Fibroblast of lung (primary cell): Measurements from ENCODE around the gene SLC52A1. TPM values are rescaled to one million over a fixed set of nuclear protein-coding genes. Genes with fewer than 3 reads are reported as not detected.

Source experiments
- DNase-seq, 2 donors: peaks; one replicate each; pipeline versions ENCODE4 v3.0.0 to v3.0.0-alpha.2; 2010; ENCODE audit warnings: low read depth in 2 of 2
- H2AFZ ChIP-seq: 2 replicates; pipeline ENCODE4 v1.5.1; 2012; ENCODE audit warnings: low read length, control low read depth, inconsistent platforms
- H3K27ac ChIP-seq: 2 replicates; pipeline ENCODE4 v1.5.1; 2011; ENCODE audit warnings: low read length, control low read depth; ENCODE audit not compliant: insufficient read depth
- H3K27me3 ChIP-seq: 2 replicates; pipeline ENCODE4 v1.5.1; 2011; ENCODE audit warnings: mild to moderate bottlenecking, low read length; ENCODE audit not compliant: control insufficient read depth, insufficient read depth
- H3K36me3 ChIP-seq: 2 replicates; pipeline ENCODE4 v1.5.1; 2011; ENCODE audit warnings: low read length; ENCODE audit not compliant: control insufficient read depth, insufficient read depth
- H3K4me1 ChIP-seq: 2 replicates; pipeline ENCODE4 v1.5.1; 2011; ENCODE audit warnings: low read length; ENCODE audit not compliant: control insufficient read depth, insufficient read depth; ENCODE audit errors: extremely low read depth
- H3K4me2 ChIP-seq: 2 replicates; pipeline ENCODE4 v1.5.1; 2011; ENCODE audit warnings: low read length, control low read depth; ENCODE audit not compliant: insufficient read depth; ENCODE audit errors: extremely low read depth
- H3K4me3 ChIP-seq, 4 experiments: fragments of 200-600 bp in 1 of 4; sonication (generic) in 1 of 4; replicated peaks in 1 of 4; 2 replicates each; pipeline ENCODE4 v1.5.1; 2011 to 2016; ENCODE audit warnings: low read length in 4 of 4, low read depth in 3 of 4, mild to moderate bottlenecking in 3 of 4, control low read depth in 2 of 4, inconsistent platforms in 1 of 4, mixed read lengths in 1 of 4; ENCODE audit not compliant: insufficient read depth in 1 of 4; ENCODE audit errors: control extremely low read depth in 1 of 4
- H3K79me2 ChIP-seq: 2 replicates; pipeline ENCODE4 v1.5.1; 2012; ENCODE audit warnings: mild to moderate bottlenecking, low read length, inconsistent platforms; ENCODE audit not compliant: control insufficient read depth, insufficient read depth
- H3K9ac ChIP-seq: 2 replicates; pipeline ENCODE4 v1.5.1; 2011; ENCODE audit warnings: mild to moderate bottlenecking, low read length, control low read depth; ENCODE audit not compliant: insufficient read depth
- H3K9me3 ChIP-seq: 2 replicates; pipeline ENCODE4 v1.5.1; 2012; ENCODE audit warnings: low read depth, low read length; ENCODE audit not compliant: control insufficient read depth, insufficient read depth
- H4K20me1 ChIP-seq: 2 replicates; pipeline ENCODE4 v1.5.1; 2011; ENCODE audit warnings: low read length; ENCODE audit not compliant: control insufficient read depth, insufficient read depth; ENCODE audit errors: extremely low read depth
- EZH2 ChIP-seq: IDR thresholded peaks from 2 replicates; pipeline ENCODE4 v1.5.1; 2012; ENCODE audit warnings: low read length, control low read depth, mild to moderate bottlenecking; ENCODE audit errors: missing control alignments
- polyA plus RNA-seq, 2 donors: library from polyadenylated mRNA; depleted of rRNA in 1 of 2; stranded (reverse) in 1 of 2; unstranded in 1 of 2; fragments of >200 nt; gene quantifications; 2 replicates each; pipeline ENCODE4 v1.2.1, GENCODE V29; 2011 to 2012; ENCODE audit warnings: missing spikeins in 1 of 2
- total RNA-seq: library from RNA; depleted of rRNA; stranded (reverse); fragments of >200 nt; gene quantifications from 2 replicates; pipeline ENCODE4 v1.2.1, GENCODE V29; 2014
- TF ChIP-seq, protein P1 (sequence below), 2 donors: IDR thresholded peaks in 1 of 2; conservative IDR thresholded peaks in 1 of 2; 1 replicate in 1 of 2; 2 replicates in 1 of 2; pipeline ENCODE4 v1.5.1; 2011 to 2012; ENCODE audit warnings: low read length in 2 of 2, control low read depth in 1 of 2, inconsistent platforms in 1 of 2, low read depth in 1 of 2, mild to moderate bottlenecking in 1 of 2

Gene SLC52A1
- total and polyA plus RNA-seq, 2 donors (not counting 1 experiment from before 2014, with no cell fraction given): 0.66 TPM; not detected in 1

- H3K4me2 ChIP-seq: no peak overlapping the region
- peak in 1 of 2 donors; percentile 67 for DNase-seq
- H3K27me3 ChIP-seq: no peaks in the 10 kb centered on the region
- no peak overlapping the region for H2AFZ ChIP-seq
- no peaks in the 10 kb centered on the region for H3K9me3 ChIP-seq
- H3K36me3 ChIP-seq: no peaks in the 10 kb centered on the region
- peaks cover 4% of the 10 kb centered on the region for H3K4me1 ChIP-seq
- no peaks in the 10 kb centered on the region for H3K79me2 ChIP-seq
- TF ChIP-seq EZH2: no peak
- TF ChIP-seq, protein P1, sequence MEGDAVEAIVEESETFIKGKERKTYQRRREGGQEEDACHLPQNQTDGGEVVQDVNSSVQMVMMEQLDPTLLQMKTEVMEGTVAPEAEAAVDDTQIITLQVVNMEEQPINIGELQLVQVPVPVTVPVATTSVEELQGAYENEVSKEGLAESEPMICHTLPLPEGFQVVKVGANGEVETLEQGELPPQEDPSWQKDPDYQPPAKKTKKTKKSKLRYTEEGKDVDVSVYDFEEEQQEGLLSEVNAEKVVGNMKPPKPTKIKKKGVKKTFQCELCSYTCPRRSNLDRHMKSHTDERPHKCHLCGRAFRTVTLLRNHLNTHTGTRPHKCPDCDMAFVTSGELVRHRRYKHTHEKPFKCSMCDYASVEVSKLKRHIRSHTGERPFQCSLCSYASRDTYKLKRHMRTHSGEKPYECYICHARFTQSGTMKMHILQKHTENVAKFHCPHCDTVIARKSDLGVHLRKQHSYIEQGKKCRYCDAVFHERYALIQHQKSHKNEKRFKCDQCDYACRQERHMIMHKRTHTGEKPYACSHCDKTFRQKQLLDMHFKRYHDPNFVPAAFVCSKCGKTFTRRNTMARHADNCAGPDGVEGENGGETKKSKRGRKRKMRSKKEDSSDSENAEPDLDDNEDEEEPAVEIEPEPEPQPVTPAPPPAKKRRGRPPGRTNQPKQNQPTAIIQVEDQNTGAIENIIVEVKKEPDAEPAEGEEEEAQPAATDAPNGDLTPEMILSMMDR (conservative IDR thresholded peaks at IDR 0.05 in 1 of 2, IDR thresholded peaks at IDR 0.05 in 1 of 2; ENCODE audit: low read depth in 1 of 2, low read length in 2 of 2): no peak
- H4K20me1 ChIP-seq: no peaks in the 10 kb centered on the region
- H3K9ac ChIP-seq: no peak overlapping the region
- no peak overlapping the region for H3K4me3 ChIP-seq
- no peak overlapping the region for H3K27ac ChIP-seq
Observed at GRCh38 chr17:5050278-5050677, 15.1 kb upstream of the SLC52A1 start.

- Histone ChIP-seq H3K4me1 (peaks cover 4% of the 10 kb centered on the region), H4K20me1 (no peaks in the 10 kb centered on the region), H3K4me3 (no peak overlapping the region), H3K27ac (no peak overlapping the region), H3K27me3 (peaks cover 2% of the 10 kb centered on the region), H3K36me3 (no peaks in the 10 kb centered on the region), H3K9ac (no peak overlapping the region), H2AFZ (no peak overlapping the region), H3K4me2 (no peak overlapping the region), H3K9me3 (no peaks in the 10 kb centered on the region), H3K79me2 (no peaks in the 10 kb centered on the region)
- no peak for TF ChIP-seq EZH2
- TF ChIP-seq, protein P1 (conservative IDR thresholded peaks at IDR 0.05 in 1 of 2, IDR thresholded peaks at IDR 0.05 in 1 of 2; ENCODE audit: low read depth in 1 of 2, low read length in 2 of 2): no peak
- DNase-seq: no peak
Observed at GRCh38 chr17:5049314-5049841, 14.2 kb upstream of the SLC52A1 start.

- H2AFZ ChIP-seq: no peak overlapping the region
- no peaks in the 10 kb centered on the region for H3K9me3 ChIP-seq
- DNase-seq: no peak
- peaks cover 4% of the 10 kb centered on the region for H3K4me1 ChIP-seq
- no peaks in the 10 kb centered on the region for H4K20me1 ChIP-seq
- H3K4me2 ChIP-seq: no peak overlapping the region
- peaks cover 2% of the 10 kb centered on the region for H3K27me3 ChIP-seq
- TF ChIP-seq, protein P1 (conservative IDR thresholded peaks at IDR 0.05 in 1 of 2, IDR thresholded peaks at IDR 0.05 in 1 of 2; ENCODE audit: low read depth in 1 of 2, low read length in 2 of 2): no peak
- no peak for TF ChIP-seq EZH2
- no peaks in the 10 kb centered on the region for H3K36me3 ChIP-seq
- no peak overlapping the region for H3K4me3 ChIP-seq
- no peaks in the 10 kb centered on the region for H3K79me2 ChIP-seq
- H3K9ac ChIP-seq: no peak overlapping the region
- no peak overlapping the region for H3K27ac ChIP-seq
Observed at GRCh38 chr17:5047446-5047845, 12.2 kb upstream of the SLC52A1 start.
